HCT116 (cell line): ENCODE results near the gene S100A11. TPM values are rescaled to one million over a fixed set of nuclear protein-coding genes. Genes with fewer than 3 reads are reported as not detected.

Source experiments
- ATAC-seq: fragments of 200-7000 bp; cut with Tn5 transposase; 2 replicates; pipeline ENCODE4 v1.9.1; 2020; ENCODE audit warnings: mild to moderate bottlenecking, moderate library complexity
- BruUV-seq: library from RNA; stranded (reverse); fragments of 400-500 nt; replicated peaks from 2 replicates; lab custom pipeline; 2021; lab: Mats Ljungman, UMichigan
- CTCF ChIA-PET: fragments of 300-600 bp; sonication (Branson Sonifier 250); formaldehyde crosslinking; loops from one replicate; lab custom pipeline; 2021; ENCODE audit warnings: antibody characterized with exemption; lab: Charles Lee
- POLR2A ChIA-PET: fragments of 300-600, 350-600 bp; sonication (Branson Sonifier 250); formaldehyde crosslinking; loops from one replicate; lab custom pipeline; 2021; ENCODE audit warnings: antibody characterized with exemption; lab: Charles Lee
- RAD21 ChIA-PET, 2 experiments: fragments of 300-600 bp; sonication (Branson Sonifier 250); formaldehyde crosslinking; loops; one replicate each; lab custom pipeline; 2023; ENCODE audit warnings: low total read pairs in 2 of 2; ENCODE audit not compliant: uncharacterized antibody in 2 of 2, unreplicated experiment in 2 of 2, low non-redundant PET in 1 of 2; lab: Charles Lee
- DNase-seq: peaks from one replicate; pipeline ENCODE4 v3.0.0-alpha.2; 2010; ENCODE audit warnings: low read depth, low spot score
- H2AFZ ChIP-seq: fragments of 200-600 bp; shearing (Covaris generic), sonication (generic); 2 replicates; pipeline ENCODE4 v1.6.1; 2017; ENCODE audit warnings: low read depth, mixed run types, mixed read lengths, antibody characterized with exemption, low read length; ENCODE audit not compliant: poor library complexity, severe bottlenecking
- H3K27ac ChIP-seq: 2 replicates; pipeline ENCODE4 v1.5.1; 2012; ENCODE audit warnings: low read depth, low read length
- H3K27me3 ChIP-seq: fragments of 200-600 bp; sonication (generic); 2 replicates; pipeline ENCODE4 v1.6.1; 2016; ENCODE audit warnings: mixed run types, low read length, mixed read lengths; ENCODE audit not compliant: insufficient read depth
- H3K36me3 ChIP-seq, 2 experiments: fragments of 200-500 bp in 1 of 2; fragments of 200-600 bp in 1 of 2; sonication (Bioruptor generic) in 1 of 2; sonication (generic) in 1 of 2; 2 replicates each; pipeline versions ENCODE4 v1.5.1 to v1.6.1; 2014 to 2016; ENCODE audit warnings: low read length in 2 of 2, inconsistent platforms in 1 of 2, mixed read lengths in 1 of 2, mixed run types in 1 of 2; ENCODE audit not compliant: insufficient read depth in 2 of 2, control insufficient read depth in 1 of 2
- H3K4me1 ChIP-seq, 2 experiments: fragments of 200-600 bp in 1 of 2; sonication (generic) in 1 of 2; 2 replicates each; pipeline versions ENCODE4 v1.5.1 to v1.6.1; 2012 to 2017; ENCODE audit warnings: low read length in 2 of 2, inconsistent platforms in 1 of 2, mild to moderate bottlenecking in 1 of 2, mixed read lengths in 1 of 2, mixed run types in 1 of 2, moderate library complexity in 1 of 2; ENCODE audit not compliant: insufficient read depth in 2 of 2, control insufficient read depth in 1 of 2
- H3K4me2 ChIP-seq: fragments of 200-600 bp; sonication (generic); 2 replicates; pipeline ENCODE4 v1.6.1; 2017; ENCODE audit warnings: mixed run types, low read length, mixed read lengths
- H3K4me3 ChIP-seq, 2 experiments: fragments of 200-600 bp in 1 of 2; sonication (generic) in 1 of 2; replicated peaks in 1 of 2; 2 replicates each; pipeline ENCODE4 v1.5.1; 2011 to 2016; ENCODE audit warnings: low read length in 2 of 2, control low read depth in 1 of 2, low read depth in 1 of 2, mild to moderate bottlenecking in 1 of 2, mixed read lengths in 1 of 2, mixed run types in 1 of 2
- H3K79me2 ChIP-seq: fragments of 200-600 bp; sonication (generic); 2 replicates; pipeline ENCODE4 v1.6.1; 2017; ENCODE audit warnings: mild to moderate bottlenecking, mixed run types, low read length, moderate library complexity, mixed read lengths; ENCODE audit not compliant: insufficient read depth
- H3K9ac ChIP-seq: fragments of 200-600 bp; sonication (generic); 2 replicates; pipeline ENCODE4 v1.6.1; 2016; ENCODE audit warnings: low read length, mixed read lengths
- H3K9me2 ChIP-seq: fragments of 200-600 bp; sonication (generic), shearing (Covaris generic); 2 replicates; pipeline ENCODE4 v1.6.1; 2017; ENCODE audit warnings: mixed run types, mild to moderate bottlenecking, moderate library complexity; ENCODE audit not compliant: insufficient read depth
- H3K9me3 ChIP-seq, 2 experiments: fragments of 200-500 bp in 1 of 2; fragments of 200-600 bp in 1 of 2; sonication (Bioruptor generic) in 1 of 2; sonication (generic) in 1 of 2; 2 replicates each; pipeline ENCODE4 v1.6.1; 2014 to 2017; ENCODE audit warnings: low read length in 2 of 2, mixed read lengths in 2 of 2, inconsistent platforms in 1 of 2, low read depth in 1 of 2, mild to moderate bottlenecking in 1 of 2, mixed run types in 1 of 2, moderate library complexity in 1 of 2; ENCODE audit not compliant: control insufficient read depth in 1 of 2, insufficient read depth in 1 of 2
- H4K20me1 ChIP-seq: fragments of 200-600 bp; sonication (generic), shearing (Covaris generic); 2 replicates; pipeline ENCODE4 v1.6.1; 2017; ENCODE audit warnings: mixed run types, mild to moderate bottlenecking, moderate library complexity; ENCODE audit not compliant: insufficient read depth
- EZH2 ChIP-seq: fragments of 200-600 bp; sonication (generic); IDR thresholded peaks from 2 replicates; pipeline ENCODE4 v1.6.1; 2017; ENCODE audit warnings: antibody characterized with exemption, mixed run types
- FOSL1 ChIP-seq: IDR thresholded peaks from 2 replicates; pipeline ENCODE4 v1.6.1; 2012; ENCODE audit warnings: low read depth
- JUND ChIP-seq: IDR thresholded peaks from 2 replicates; pipeline ENCODE4 v1.6.1; 2012
- POLR2A ChIP-seq: IDR thresholded peaks from 2 replicates; pipeline ENCODE4 v1.7.0; 2011; ENCODE audit warnings: borderline replicate concordance; ENCODE audit not compliant: insufficient read depth, insufficient read length; ENCODE audit errors: extremely low read depth
- RAD21 ChIP-seq: IDR thresholded peaks from 2 replicates; pipeline ENCODE4 v1.6.1; 2012; ENCODE audit warnings: low read depth, mild to moderate bottlenecking
- TCF7L2 ChIP-seq: IDR thresholded peaks from 2 replicates; pipeline ENCODE4 v1.7.0; 2011; ENCODE audit warnings: borderline replicate concordance, inconsistent platforms; ENCODE audit not compliant: insufficient read depth, insufficient read length; ENCODE audit errors: extremely low read depth
- intact Hi-C: fragments of 100-400 bp; cut with micrococcal nuclease; formaldehyde crosslinking; loops from 2 replicates; pipeline ENCODE4 v1.10.0; 2022
- total RNA-seq: library from RNA; stranded (reverse); gene quantifications from one replicate; pipeline ENCODE4 v1.2.1, GENCODE V29; 2021; ENCODE audit not compliant: unreplicated experiment
- TF ChIP-seq, protein P1 (sequence below): IDR thresholded peaks from 2 replicates; pipeline ENCODE4 v1.6.1; 2012; ENCODE audit warnings: low read depth
- TF ChIP-seq, protein P2 (sequence below): IDR thresholded peaks from 2 replicates; pipeline ENCODE4 v1.6.1; 2012
- TF ChIP-seq, protein P3 (sequence below): IDR thresholded peaks from 2 replicates; pipeline ENCODE4 v1.6.1; 2011; ENCODE audit warnings: mild to moderate bottlenecking, low read length, moderate library complexity; ENCODE audit not compliant: insufficient replicate concordance; ENCODE audit errors: extremely low read depth
- TF ChIP-seq, protein P4 (sequence below): IDR thresholded peaks from 2 replicates; pipeline ENCODE4 v1.6.1; 2012

S100A11 gene
- total RNA-seq, 1 experiment from 2014 or later, result 229 TPM

DNA sequence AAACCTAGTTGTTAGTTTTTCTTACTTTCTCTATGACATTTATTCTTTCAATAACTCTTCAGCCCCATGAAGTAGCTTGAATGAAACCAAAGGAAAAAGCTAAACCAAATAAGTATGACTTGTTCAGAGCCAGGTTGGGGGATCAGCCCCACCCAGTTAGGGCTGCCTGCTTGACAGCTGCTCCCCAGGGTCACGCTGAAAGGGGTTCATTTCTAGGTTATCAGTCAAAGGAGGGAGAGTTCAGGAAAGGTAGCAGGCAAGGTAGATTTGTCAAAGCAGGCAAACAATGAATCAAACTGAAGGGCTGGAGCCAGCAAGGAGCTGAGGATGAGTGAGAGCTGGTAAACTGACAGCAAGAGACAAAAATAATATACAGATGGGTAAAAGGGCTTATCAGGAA lies 3.1 kb upstream of the S100A11 start:
- intact Hi-C loops, result no loop called here
- TF ChIP-seq FOSL1 (no peak), JUND (no peak), RAD21 (no peak), POLR2A (no peak), EZH2 (no peak), TCF7L2 (no peak)
- TF ChIP-seq, protein P1, sequence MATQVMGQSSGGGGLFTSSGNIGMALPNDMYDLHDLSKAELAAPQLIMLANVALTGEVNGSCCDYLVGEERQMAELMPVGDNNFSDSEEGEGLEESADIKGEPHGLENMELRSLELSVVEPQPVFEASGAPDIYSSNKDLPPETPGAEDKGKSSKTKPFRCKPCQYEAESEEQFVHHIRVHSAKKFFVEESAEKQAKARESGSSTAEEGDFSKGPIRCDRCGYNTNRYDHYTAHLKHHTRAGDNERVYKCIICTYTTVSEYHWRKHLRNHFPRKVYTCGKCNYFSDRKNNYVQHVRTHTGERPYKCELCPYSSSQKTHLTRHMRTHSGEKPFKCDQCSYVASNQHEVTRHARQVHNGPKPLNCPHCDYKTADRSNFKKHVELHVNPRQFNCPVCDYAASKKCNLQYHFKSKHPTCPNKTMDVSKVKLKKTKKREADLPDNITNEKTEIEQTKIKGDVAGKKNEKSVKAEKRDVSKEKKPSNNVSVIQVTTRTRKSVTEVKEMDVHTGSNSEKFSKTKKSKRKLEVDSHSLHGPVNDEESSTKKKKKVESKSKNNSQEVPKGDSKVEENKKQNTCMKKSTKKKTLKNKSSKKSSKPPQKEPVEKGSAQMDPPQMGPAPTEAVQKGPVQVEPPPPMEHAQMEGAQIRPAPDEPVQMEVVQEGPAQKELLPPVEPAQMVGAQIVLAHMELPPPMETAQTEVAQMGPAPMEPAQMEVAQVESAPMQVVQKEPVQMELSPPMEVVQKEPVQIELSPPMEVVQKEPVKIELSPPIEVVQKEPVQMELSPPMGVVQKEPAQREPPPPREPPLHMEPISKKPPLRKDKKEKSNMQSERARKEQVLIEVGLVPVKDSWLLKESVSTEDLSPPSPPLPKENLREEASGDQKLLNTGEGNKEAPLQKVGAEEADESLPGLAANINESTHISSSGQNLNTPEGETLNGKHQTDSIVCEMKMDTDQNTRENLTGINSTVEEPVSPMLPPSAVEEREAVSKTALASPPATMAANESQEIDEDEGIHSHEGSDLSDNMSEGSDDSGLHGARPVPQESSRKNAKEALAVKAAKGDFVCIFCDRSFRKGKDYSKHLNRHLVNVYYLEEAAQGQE, result no peak
- TF ChIP-seq, protein P2, sequence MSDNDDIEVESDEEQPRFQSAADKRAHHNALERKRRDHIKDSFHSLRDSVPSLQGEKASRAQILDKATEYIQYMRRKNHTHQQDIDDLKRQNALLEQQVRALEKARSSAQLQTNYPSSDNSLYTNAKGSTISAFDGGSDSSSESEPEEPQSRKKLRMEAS, result no peak
- TF ChIP-seq, protein P3, sequence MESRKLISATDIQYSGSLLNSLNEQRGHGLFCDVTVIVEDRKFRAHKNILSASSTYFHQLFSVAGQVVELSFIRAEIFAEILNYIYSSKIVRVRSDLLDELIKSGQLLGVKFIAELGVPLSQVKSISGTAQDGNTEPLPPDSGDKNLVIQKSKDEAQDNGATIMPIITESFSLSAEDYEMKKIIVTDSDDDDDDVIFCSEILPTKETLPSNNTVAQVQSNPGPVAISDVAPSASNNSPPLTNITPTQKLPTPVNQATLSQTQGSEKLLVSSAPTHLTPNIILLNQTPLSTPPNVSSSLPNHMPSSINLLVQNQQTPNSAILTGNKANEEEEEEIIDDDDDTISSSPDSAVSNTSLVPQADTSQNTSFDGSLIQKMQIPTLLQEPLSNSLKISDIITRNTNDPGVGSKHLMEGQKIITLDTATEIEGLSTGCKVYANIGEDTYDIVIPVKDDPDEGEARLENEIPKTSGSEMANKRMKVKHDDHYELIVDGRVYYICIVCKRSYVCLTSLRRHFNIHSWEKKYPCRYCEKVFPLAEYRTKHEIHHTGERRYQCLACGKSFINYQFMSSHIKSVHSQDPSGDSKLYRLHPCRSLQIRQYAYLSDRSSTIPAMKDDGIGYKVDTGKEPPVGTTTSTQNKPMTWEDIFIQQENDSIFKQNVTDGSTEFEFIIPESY, result no peak
- TF ChIP-seq, protein P4, sequence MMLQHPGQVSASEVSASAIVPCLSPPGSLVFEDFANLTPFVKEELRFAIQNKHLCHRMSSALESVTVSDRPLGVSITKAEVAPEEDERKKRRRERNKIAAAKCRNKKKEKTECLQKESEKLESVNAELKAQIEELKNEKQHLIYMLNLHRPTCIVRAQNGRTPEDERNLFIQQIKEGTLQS, result no peak
- TF ChIP-seq, all 23 proteins: peak for 0
- Histone ChIP-seq H3K4me3 (no peak overlapping the region), H3K36me3 (no peaks in the 10 kb centered on the region), H3K79me2 (peaks cover 18% of the 10 kb centered on the region), H3K9me2 (no peaks in the 10 kb centered on the region; the same call in 1 of the 2 replicates), H3K27me3 (no peaks in the 10 kb centered on the region; the same call in 1 of the 2 replicates), H2AFZ (no peak overlapping the region), H3K27ac (no peak overlapping the region), H4K20me1 (no peaks in the 10 kb centered on the region), H3K9ac (no peak overlapping the region), H3K9me3 (no peaks in the 10 kb centered on the region), H3K4me1 (peaks cover 8 to 14% of the 10 kb centered on the region in 2 experiments), H3K4me2 (no peak overlapping the region)
- ChIA-PET RAD21 (no interaction called here), CTCF (interaction anchor here (1.7 kb wide), 1 partner anchor 8 kb away, joined by 4 read pairs; no protein-coding TSS in a partner anchor), POLR2A (no interaction called here)
- no TSS peak for BruUV-seq
- DNase-seq (no peak), ATAC-seq (no peak)
